K562 (cell line): Measurements from ENCODE around the gene PRPSAP1. TPM values are rescaled to one million over a fixed set of nuclear protein-coding genes. Genes with fewer than 3 reads are reported as not detected.
A peak's percentile ranks its signal among the peaks of the same experiment; 100 is the strongest.

Experiments used
- CCNT2 ChIP-seq: IDR thresholded peaks from 2 replicates; pipeline ENCODE4 v1.6.1; 2011; ENCODE audit warnings: borderline replicate concordance, low read depth, mild to moderate bottlenecking, moderate library complexity, mixed read lengths, low read length; ENCODE audit not compliant: insufficient read length; ENCODE audit errors: extremely low read depth
- GABPB2 ChIP-seq: fragments of 250-450 bp; sonication (Bioruptor Pico); conservative IDR thresholded peaks from 2 replicates; pipeline ENCODE4 v1.5.1; 2021; ENCODE audit warnings: mild to moderate bottlenecking
- HMGN3 ChIP-seq: IDR thresholded peaks from 2 replicates; pipeline ENCODE4 v1.6.1; 2011; ENCODE audit warnings: borderline replicate concordance, low read depth, mild to moderate bottlenecking, mixed read lengths, low read length; ENCODE audit not compliant: insufficient read length; ENCODE audit errors: extremely low read depth
- ID3 ChIP-seq, 2 experiments: fragments of 250-450 bp in 1 of 2; fragments of 450-650 bp in 1 of 2; sonication (Bioruptor Pico) in 1 of 2; IDR thresholded peaks; 2 replicates each; pipeline versions ENCODE4 v1.6.1 to v1.8.0; 2016 to 2021; ENCODE audit warnings: mild to moderate bottlenecking in 2 of 2, moderate library complexity in 2 of 2, missing compliant biosample characterization in 1 of 2, missing genetic modification characterization in 1 of 2
- LCOR ChIP-seq: sonication (generic); formaldehyde crosslinking; IDR thresholded peaks from 2 replicates; pipeline ENCODE4 v1.8.0; 2022; ENCODE audit warnings: mild to moderate bottlenecking, missing genetic modification reagents
- NKRF ChIP-seq: fragments of 450-650 bp; IDR thresholded peaks from 2 replicates; pipeline ENCODE4 v1.6.1; 2016; ENCODE audit warnings: borderline replicate concordance
- PTRF ChIP-seq: fragments of 450-650 bp; IDR thresholded peaks from 2 replicates; pipeline ENCODE4 v1.6.1; 2016; ENCODE audit warnings: mild to moderate bottlenecking, missing genetic modification characterization, missing compliant biosample characterization
- RREB1 ChIP-seq: fragments of 250-450 bp; sonication (Bioruptor Pico); IDR thresholded peaks from 2 replicates; pipeline ENCODE4 v1.4.0; 2020
- SFPQ ChIP-seq: fragments of 200-400 bp; formaldehyde crosslinking; IDR thresholded peaks from 2 replicates; pipeline ENCODE4 v1.6.1; 2017; ENCODE audit warnings: mild to moderate bottlenecking, low read depth, low read length, moderate library complexity
- SP1 ChIP-seq: sonication (generic); formaldehyde crosslinking; IDR thresholded peaks from 2 replicates; pipeline ENCODE4 v1.8.1; 2022; ENCODE audit warnings: mild to moderate bottlenecking, missing genetic modification reagents
- SRSF9 ChIP-seq: fragments of 200-400 bp; formaldehyde crosslinking; IDR thresholded peaks from 2 replicates; pipeline ENCODE4 v1.6.1; 2017; ENCODE audit warnings: low read depth, low read length, borderline replicate concordance
- ZBTB9 ChIP-seq: fragments of 450-650 bp; formaldehyde crosslinking; IDR thresholded peaks from 2 replicates; pipeline ENCODE4 v1.4.0; 2020; ENCODE audit warnings: mild to moderate bottlenecking, moderate library complexity
- ZNF431 ChIP-seq: sonication (generic); formaldehyde crosslinking; IDR thresholded peaks from 2 replicates; pipeline ENCODE4 v1.8.0; 2022; ENCODE audit warnings: mild to moderate bottlenecking, missing genetic modification reagents
- polyA plus RNA-seq, 8 experiments: library from polyadenylated mRNA; depleted of rRNA in 4 of 8; stranded (reverse) in 5 of 8; unstranded in 3 of 8; fragments of >200 nt; fragmentation: Nextera tagmentation in 2 of 8; fragmentation: Illumina TruSeq in 1 of 8; extraction: Ambion mirVana in 2 of 8; extraction: Trizol in 1 of 8; gene quantifications; 2 replicates each; pipeline versions ENCODE4 v1.2.1 to v1.2.3, GENCODE V29; 2011 to 2014; ENCODE audit warnings: inconsistent platforms in 1 of 8, missing spikeins in 1 of 8
- total RNA-seq, 7 experiments: library from RNA; depleted of rRNA in 6 of 7; stranded (reverse); fragments of >200 nt in 6 of 7; fragmentation: Illumina TruSeq in 2 of 7; extraction: Trizol in 2 of 7; gene quantifications; 2 replicates each; pipeline versions ENCODE4 v1.2.1 to v1.2.3, GENCODE V29; 2011 to 2021; ENCODE audit warnings: low replicate concordance in 1 of 7

PRPSAP1 gene
- total and polyA plus RNA-seq, 9 of the 15 experiments (the other 6 are each of a cell fraction or from before 2014, with no cell fraction given) = 21.9 to 77.1 (median 40.8) TPM

GRCh38 chr17:76353599-76354316, at the start of gene PRPSAP1 (continued):
- TF ChIP-seq ZBTB9 = peak; percentile 90
- no peak for TF ChIP-seq SFPQ
- peak; percentile 77 for TF ChIP-seq CCNT2
- TF ChIP-seq NKRF = 0 out of 2 replicates have a peak, but pooled peaks have one; percentile 20
- no peak for TF ChIP-seq GABPB2
- no peak; the same call in 1 of the 2 replicates for TF ChIP-seq PTRF (tag)
- TF ChIP-seq RREB1 (CRISPR knock-in tag) = no peak; the same call in 1 of the 2 replicates
- peak; percentile 57; the same call in 1 of the 2 replicates for TF ChIP-seq ZNF431 (CRISPR knock-in tag)
- peak; percentile 76 for TF ChIP-seq HMGN3
- no peak for TF ChIP-seq ID3 (CRISPR knock-in tag; IDR thresholded peaks at IDR 0.05)
- TF ChIP-seq ID3 (tag; IDR thresholded peaks at IDR 0.05) = peak; percentile 97
- TF ChIP-seq SRSF9 = no peak
- peak; percentile 95 for TF ChIP-seq SP1 (CRISPR knock-in tag)
- TF ChIP-seq LCOR (CRISPR knock-in tag) = no peak; the same call in 1 of the 2 replicates
